Stomach (tissue), 9 donors: ENCODE data around the gene ERVFRD-1. TPM values are rescaled to one million over a fixed set of nuclear protein-coding genes. Genes with fewer than 3 reads are reported as not detected.

ENCODE experiments used
- DNase-seq, 2 donors: peaks; one replicate each; pipeline versions ENCODE4 v3.0.0 to v3.0.0-alpha.2; 2013 to 2019
- H3K27ac ChIP-seq, 5 donors: fragments of 200-600 bp in 4 of 5; sonication (generic) in 4 of 5; one replicate each; pipeline ENCODE4 v1.5.1; 2013 to 2019; ENCODE audit warnings: mild to moderate bottlenecking in 1 of 5, moderate library complexity in 1 of 5
- H3K27me3 ChIP-seq, 3 donors: fragments of 200-600 bp; sonication (generic); one replicate each; pipeline ENCODE4 v1.5.1; 2017 to 2019; ENCODE audit warnings: mixed run types in 1 of 3
- H3K36me3 ChIP-seq, 4 donors: fragments of 200-600 bp; sonication (generic); 1 replicate in 3 of 4; 2 replicates in 1 of 4; pipeline ENCODE4 v1.5.1; 2016 to 2019
- H3K4me1 ChIP-seq, 4 donors: fragments of 200-600 bp; sonication (generic); one replicate each; pipeline ENCODE4 v1.5.1; 2016 to 2019
- H3K4me3 ChIP-seq, 4 donors: fragments of 200-600 bp; sonication (generic) in 3 of 4; one replicate each; pipeline ENCODE4 v1.5.1; 2016 to 2019; ENCODE audit warnings: mild to moderate bottlenecking in 1 of 4
- H3K9me3 ChIP-seq, 4 donors: fragments of 200-600 bp; sonication (generic); one replicate each; pipeline ENCODE4 v1.5.1; 2016 to 2019
- EP300 ChIP-seq: sonication (generic); formaldehyde crosslinking; IDR thresholded peaks from one replicate; pipeline ENCODE4 v1.6.1; 2017; ENCODE audit warnings: antibody characterized with exemption
- POLR2A ChIP-seq, 4 donors: fragments of 450-650 bp; IDR thresholded peaks; one replicate each; pipeline ENCODE4 v1.6.1; 2016; ENCODE audit warnings: antibody characterized with exemption in 4 of 4, control low read depth in 2 of 4, mild to moderate bottlenecking in 1 of 4, moderate library complexity in 1 of 4
- POLR2AphosphoS5 ChIP-seq, 3 donors: sonication (generic); formaldehyde crosslinking; IDR thresholded peaks; one replicate each; pipeline ENCODE4 v1.6.1; 2016; ENCODE audit warnings: antibody characterized with exemption in 3 of 3
- WGBS, 5 donors: extraction: QIAGEN DNeasy Blood & Tissue Kit in 3 of 5; methylation state at CpG; one replicate each; pipeline versions ENCODE4 v1.1.5 to v1.1.7; 2013 to 2018; 5-methylcytosine and 5-hydroxymethylcytosine counted together
- intact Hi-C: fragments of 100-400 bp; cut with DNase I; formaldehyde crosslinking; loops from one replicate; pipeline ENCODE4 v1.15.1; 2023; ENCODE audit warnings: low total_unique reads
- polyA plus RNA-seq, 3 donors: library from polyadenylated mRNA; stranded (reverse); fragments of 200-250 nt; gene quantifications; one replicate each; pipeline ENCODE4 v1.2.3, GENCODE V29; 2013
- total RNA-seq, 5 donors: library from RNA; depleted of rRNA; stranded (reverse); fragments of >200 nt; gene quantifications; one replicate each; pipeline versions ENCODE4 v1.1.0 to v1.2.3, GENCODE V29; 2014 to 2016
- TF ChIP-seq, protein P1 (sequence below), 7 experiments: fragments of 450-650 bp in 4 of 7; fragments of 200-600 bp in 3 of 7; sonication (generic) in 3 of 7; IDR thresholded peaks; one replicate each; pipeline ENCODE4 v1.5.1; 2016 to 2019; ENCODE audit warnings: antibody characterized with exemption in 7 of 7, control low read depth in 2 of 7, mild to moderate bottlenecking in 1 of 7
- donor health status: healthy with polysubstance abuse.
- donor health status: Bipolar disorder and iron deficiency.
- donor health status: healthy.

Gene ERVFRD-1
- total and polyA plus RNA-seq, 8 donors: 0.15 to 1.2 (median 0.19) TPM; not detected in 5

DNA sequence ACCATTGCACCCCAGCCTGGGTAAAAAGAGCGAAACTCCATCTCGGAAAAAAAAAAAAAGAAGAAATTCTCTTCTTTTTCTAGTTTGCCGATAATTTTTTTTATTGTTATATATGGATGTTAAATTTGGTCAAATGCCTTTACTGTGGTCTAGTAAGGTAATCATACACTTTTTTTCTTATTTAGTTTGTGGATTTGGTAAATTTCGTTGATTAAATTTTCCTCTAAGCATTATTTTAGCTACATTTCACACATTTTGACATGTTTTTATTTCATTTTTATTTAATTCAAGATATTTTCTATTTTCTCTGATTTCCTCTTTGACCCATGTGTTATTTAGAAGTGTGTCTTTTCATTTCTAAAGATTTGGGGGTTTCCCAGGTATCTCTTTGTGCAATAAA, 49.4 kb downstream of the ERVFRD-1 start:
- TF ChIP-seq, protein P1, sequence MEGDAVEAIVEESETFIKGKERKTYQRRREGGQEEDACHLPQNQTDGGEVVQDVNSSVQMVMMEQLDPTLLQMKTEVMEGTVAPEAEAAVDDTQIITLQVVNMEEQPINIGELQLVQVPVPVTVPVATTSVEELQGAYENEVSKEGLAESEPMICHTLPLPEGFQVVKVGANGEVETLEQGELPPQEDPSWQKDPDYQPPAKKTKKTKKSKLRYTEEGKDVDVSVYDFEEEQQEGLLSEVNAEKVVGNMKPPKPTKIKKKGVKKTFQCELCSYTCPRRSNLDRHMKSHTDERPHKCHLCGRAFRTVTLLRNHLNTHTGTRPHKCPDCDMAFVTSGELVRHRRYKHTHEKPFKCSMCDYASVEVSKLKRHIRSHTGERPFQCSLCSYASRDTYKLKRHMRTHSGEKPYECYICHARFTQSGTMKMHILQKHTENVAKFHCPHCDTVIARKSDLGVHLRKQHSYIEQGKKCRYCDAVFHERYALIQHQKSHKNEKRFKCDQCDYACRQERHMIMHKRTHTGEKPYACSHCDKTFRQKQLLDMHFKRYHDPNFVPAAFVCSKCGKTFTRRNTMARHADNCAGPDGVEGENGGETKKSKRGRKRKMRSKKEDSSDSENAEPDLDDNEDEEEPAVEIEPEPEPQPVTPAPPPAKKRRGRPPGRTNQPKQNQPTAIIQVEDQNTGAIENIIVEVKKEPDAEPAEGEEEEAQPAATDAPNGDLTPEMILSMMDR (IDR thresholded peaks at IDR 0.05): no peak
- TF ChIP-seq EP300 (no peak), POLR2AphosphoS5 (IDR thresholded peaks at IDR 0.05) (no peak), POLR2A (IDR thresholded peaks at IDR 0.05) (no peak)
- DNase-seq: no peak
- Histone ChIP-seq H3K27me3 (no peaks in the 10 kb centered on the region), H3K9me3 (no peaks in the 10 kb centered on the region), H3K4me1 (no peaks in the 10 kb centered on the region), H3K36me3 (no peaks in the 10 kb centered on the region), H3K4me3 (no peak overlapping the region), H3K27ac (no peak overlapping the region)
- 93 to 96% (median 94%) methylated on average over 4 of the region's 4 CpGs for WGBS, 5 donors
- intact Hi-C loops: no loop called here

DNA sequence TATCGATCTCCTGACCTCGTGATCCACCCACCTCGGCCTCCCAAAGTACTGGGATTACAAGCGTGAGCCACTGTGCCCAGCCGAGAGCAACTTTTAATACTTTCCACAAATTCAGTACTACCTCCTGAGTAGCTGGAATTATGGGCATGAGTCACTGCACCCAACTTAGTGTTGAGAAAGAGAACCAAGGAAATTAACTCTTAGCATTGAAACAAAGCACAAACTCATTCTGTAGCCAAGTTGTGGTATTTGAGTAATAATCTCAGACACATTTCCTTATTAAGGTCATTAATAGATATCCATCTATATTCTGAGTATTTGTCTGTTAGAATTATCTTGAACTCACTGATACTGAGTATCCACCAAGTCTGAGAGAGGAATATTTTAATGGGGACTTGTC, 53.1 kb downstream of the ERVFRD-1 start:
- WGBS, 5 donors: 89 to 99% (median 95%) methylated on average over 5 of the region's 5 CpGs
- Histone ChIP-seq H3K27me3 (no peaks in the 10 kb centered on the region), H3K4me3 (no peak overlapping the region), H3K36me3 (no peaks in the 10 kb centered on the region), H3K4me1 (peaks cover 0 to 10% (median 0%) of the 10 kb centered on the region in 4 donors), H3K9me3 (no peaks in the 10 kb centered on the region), H3K27ac (no peak overlapping the region)
- intact Hi-C loops: no loop called here
- no peak for DNase-seq
- TF ChIP-seq EP300 (no peak), POLR2A (IDR thresholded peaks at IDR 0.05) (no peak), POLR2AphosphoS5 (IDR thresholded peaks at IDR 0.05) (no peak)
- TF ChIP-seq, protein P1 (IDR thresholded peaks at IDR 0.05): no peak

DNA sequence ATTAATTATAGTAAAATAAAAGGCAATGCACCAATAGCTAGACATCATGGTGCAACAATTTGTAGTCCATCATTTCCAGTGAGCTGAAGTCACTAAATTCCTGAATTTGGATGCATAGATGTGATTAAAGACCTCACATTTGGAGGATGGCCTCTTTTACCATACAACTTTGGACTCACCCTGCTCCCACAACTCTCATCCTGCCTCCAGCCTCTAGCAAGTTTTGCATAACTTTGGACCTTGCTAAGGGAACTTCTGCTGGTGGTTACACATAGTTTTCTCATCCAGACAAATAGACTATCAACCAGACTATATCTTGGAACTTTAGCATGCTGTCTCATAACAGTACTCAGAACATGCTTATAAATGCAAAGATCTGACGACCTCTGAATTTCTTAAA, 54.7 kb downstream of the ERVFRD-1 start:
- H3K4me3 ChIP-seq: no peak overlapping the region
- WGBS, 5 donors: 67 to 92% (median 87%) methylated on average over 1 of the region's 1 CpG
- intact Hi-C loops: no loop called here
- H3K27me3 ChIP-seq: no peaks in the 10 kb centered on the region
- H3K27ac ChIP-seq: no peak overlapping the region
- no peaks in the 10 kb centered on the region for H3K36me3 ChIP-seq
- H3K9me3 ChIP-seq: no peaks in the 10 kb centered on the region
- TF ChIP-seq POLR2AphosphoS5 (IDR thresholded peaks at IDR 0.05): no peak
- no peak for TF ChIP-seq POLR2A (IDR thresholded peaks at IDR 0.05)
- TF ChIP-seq, protein P1 (IDR thresholded peaks at IDR 0.05): no peak
- no peak for TF ChIP-seq EP300
- no peak for DNase-seq
- peaks cover 0 to 10% (median 0%) of the 10 kb centered on the region in 4 donors for H3K4me1 ChIP-seq

DNA sequence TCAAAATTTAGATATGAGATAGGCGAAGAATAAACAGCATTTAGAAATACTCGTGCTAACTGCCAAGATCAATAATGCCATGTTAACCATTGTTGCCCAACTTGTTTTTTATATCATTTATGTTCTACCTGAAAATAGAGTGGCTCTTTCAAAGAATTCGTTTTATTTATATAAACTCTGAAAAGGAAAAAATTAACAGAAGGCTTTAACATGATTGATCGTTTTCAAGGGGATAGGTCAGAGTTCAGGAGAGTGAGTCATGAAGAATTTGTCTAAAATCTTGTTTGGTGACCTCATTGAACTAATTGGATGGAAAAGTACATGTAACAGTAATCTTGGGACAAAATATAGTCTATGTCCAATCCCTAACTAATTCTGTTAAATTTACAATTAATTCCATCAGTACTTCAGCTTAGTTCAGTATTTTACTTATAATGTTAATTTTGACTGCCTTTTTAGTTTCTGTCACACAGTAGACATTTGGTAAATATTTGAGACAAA, 56.3 kb downstream of the ERVFRD-1 start:
- peaks cover 0 to 12% (median 0%) of the 10 kb centered on the region in 3 donors for H3K27me3 ChIP-seq

DNA sequence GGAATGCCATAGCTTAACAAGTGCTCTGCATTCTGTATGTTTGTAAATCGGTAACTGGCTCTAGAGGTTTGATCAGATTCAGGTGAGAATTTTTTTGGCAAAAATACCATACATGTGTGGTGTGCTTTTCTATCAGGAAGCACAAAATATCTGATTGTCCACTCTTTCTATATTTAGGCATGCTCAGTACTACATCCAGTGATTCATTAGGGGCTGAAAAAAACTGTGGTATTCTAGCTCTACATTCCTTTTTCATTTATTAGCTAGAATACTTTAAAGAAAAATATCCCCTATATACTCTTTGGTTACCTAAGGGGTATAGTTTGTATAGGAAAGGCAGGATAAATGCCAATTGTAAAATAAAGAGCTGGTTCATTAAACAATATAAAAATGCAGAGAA, 56.8 kb downstream of the ERVFRD-1 start:
- WGBS, 5 donors: 38 to 66% (median 62%) methylated on average over 1 of the region's 1 CpG
- Histone ChIP-seq H3K27me3 (peaks cover 0 to 17% (median 0%) of the 10 kb centered on the region in 3 donors), H3K27ac (no peak overlapping the region), H3K4me1 (peaks cover 0 to 10% (median 0%) of the 10 kb centered on the region in 4 donors), H3K36me3 (no peaks in the 10 kb centered on the region), H3K9me3 (no peaks in the 10 kb centered on the region), H3K4me3 (no peak overlapping the region)
- no peak for DNase-seq
- TF ChIP-seq POLR2A (IDR thresholded peaks at IDR 0.05): no peak
- no peak for TF ChIP-seq EP300
- TF ChIP-seq, protein P1 (IDR thresholded peaks at IDR 0.05): no peak
- no peak for TF ChIP-seq POLR2AphosphoS5 (IDR thresholded peaks at IDR 0.05)
- intact Hi-C loops: no loop called here

More for the DNA sequence above, 56.3 kb downstream of the ERVFRD-1 start:
- Histone ChIP-seq H3K4me1 (peaks cover 0 to 10% (median 0%) of the 10 kb centered on the region in 4 donors), H3K36me3 (no peaks in the 10 kb centered on the region), H3K4me3 (no peak overlapping the region), H3K27ac (no peak overlapping the region), H3K9me3 (no peaks in the 10 kb centered on the region)
- peak in 1 of 2 donors; percentile 15 for DNase-seq
- intact Hi-C loops: no loop called here
- TF ChIP-seq POLR2A (IDR thresholded peaks at IDR 0.05): no peak
- no peak for TF ChIP-seq POLR2AphosphoS5 (IDR thresholded peaks at IDR 0.05)
- WGBS, 5 donors: 20 to 28% (median 21%) methylated on average over 4 of the region's 4 CpGs
